Measurements from ENCODE around the gene PROK2.

Gene PROK2

GRCh38 chr3:71732637-71733036 lies 52.3 kb downstream of the PROK2 start:
- DNase-seq: no peak

DNA sequence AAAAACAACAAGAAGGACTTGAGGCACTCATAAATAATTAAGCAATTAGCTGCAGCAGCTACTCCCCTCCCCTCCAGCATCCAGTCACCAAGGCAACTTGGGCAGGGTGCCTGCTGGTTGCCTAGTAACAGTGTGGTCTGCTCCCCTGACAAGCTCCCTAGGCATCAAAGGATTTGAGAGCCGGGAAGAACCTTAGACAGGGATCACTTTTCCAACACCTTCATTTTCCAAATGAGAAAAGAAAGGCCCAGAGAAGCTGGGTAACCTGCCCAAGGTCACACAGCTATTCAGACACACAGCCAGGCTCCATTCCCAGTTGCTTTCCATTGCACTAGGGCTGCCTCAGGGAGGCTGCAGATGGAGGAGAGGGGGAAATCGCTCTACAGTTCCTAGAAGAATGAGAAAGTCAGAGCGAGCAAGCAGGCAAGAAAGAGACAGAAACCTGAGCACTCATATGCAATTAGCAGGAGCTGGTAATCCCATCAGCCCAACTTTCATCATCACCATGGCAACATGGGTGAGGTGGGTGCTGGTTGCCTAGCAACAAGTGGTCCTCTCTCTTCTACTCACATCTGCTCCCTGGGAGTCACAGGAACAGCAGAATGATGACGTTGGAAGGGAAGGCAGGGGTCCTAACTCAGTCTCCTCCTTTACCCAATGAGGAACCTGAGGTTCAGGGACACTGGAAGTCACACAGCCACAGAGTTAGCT lies 56.2 kb downstream of the PROK2 start:
- no peak for DNase-seq

DNA sequence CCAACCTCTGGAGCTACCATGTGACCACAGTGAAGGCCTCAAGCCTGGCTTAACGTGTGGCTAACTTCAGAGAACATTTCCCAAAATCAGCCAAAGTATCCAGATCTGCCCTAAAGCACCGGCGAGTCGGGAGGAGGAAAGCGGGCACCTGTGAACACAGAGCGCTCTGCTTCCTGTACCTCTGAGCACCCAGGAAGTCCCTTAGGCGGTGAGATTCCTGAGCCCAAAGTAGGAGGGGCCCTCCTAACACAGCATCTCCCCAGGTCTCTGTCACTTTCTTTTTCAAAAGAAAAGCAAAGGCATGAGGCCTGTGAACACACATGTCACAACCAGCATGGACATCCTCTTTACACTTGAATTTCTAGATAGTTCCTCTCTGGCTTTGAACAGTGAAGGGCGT lies 58.8 kb downstream of the PROK2 start:
- no peak for DNase-seq

- no peak for DNase-seq
These were observed 59.5 kb downstream of the PROK2 start, which contains the start of gene EIF4E3 for GRCh38 chr3:71725271-71725991. Gene EIF4E3, minus strand, starts transcription at chr3:71725402. Its CDS starts 35 bp downstream, at chr3:71725367.

DNA sequence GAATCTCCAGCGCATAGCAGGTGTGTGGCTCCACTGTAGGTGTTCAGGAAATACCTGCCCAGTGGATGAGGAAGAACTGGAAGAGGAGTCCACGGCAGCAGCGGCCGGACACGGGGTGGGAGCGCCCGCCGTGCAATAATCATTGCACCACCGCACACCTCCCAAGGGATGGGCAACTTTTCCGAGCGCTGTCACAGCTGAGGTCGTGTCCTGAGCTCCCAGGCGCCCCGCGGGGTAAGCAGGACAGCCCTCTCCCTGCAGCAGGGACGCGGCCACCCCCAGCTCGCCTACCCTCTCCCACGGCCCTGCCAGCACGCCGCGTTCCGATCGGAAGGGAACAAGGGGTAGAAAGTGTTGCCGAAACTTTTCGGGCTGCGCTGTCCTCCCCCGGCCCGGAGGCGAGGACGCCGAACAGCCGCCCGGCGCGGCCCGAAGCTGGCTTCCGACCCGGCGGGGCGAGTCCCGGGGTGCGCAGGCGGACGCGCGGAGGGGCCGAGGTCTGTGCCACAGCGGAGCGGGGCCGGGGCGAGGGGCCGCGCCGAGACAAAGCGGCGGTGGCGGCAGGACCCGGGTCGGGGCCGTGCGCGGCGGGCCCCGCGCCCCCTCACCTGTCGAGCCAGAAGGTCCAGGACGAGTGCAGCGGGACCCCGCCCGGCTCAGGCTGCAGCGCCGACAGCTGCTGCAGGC lies 60.2 kb downstream of the PROK2 start:
- no peak for DNase-seq

DNA sequence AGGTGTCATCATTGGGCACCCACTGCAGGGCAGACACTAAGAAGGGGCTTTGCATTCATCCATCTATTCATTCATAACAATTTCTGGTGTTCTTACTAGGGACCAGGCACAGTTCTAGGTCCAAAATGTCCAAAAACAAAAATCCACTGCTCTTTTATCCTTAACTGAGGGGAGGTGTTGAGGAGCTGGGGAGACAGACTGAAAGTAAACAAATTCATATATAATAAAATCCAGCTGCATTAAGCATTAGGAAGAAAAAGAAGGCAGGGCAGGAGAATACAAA lies 60.8 kb downstream of the PROK2 start:
- DNase-seq: no peak

GRCh38 chr3:71723452-71724170 lies 61.3 kb downstream of the PROK2 start:
- no peak for DNase-seq

DNA sequence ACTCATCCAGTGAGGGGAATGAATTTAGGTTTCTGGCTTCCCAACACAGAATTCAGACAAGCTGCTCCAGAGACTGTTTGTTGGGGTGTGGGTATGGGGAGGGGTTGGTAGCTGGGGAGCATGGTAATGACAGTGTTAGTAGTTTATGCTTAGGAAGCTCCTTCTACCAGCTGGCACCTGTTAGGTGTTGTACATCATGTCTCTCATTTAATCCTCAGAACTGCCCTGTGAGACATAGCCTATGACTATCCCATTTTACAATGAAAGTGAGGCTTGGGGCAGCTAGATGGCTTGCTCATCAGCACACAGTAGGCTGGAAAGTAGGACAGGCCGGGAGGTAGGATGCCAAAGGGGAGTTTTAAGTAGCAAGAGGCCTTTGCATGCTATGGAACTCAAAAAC lies 62.3 kb downstream of the PROK2 start:
- DNase-seq: no peak

All from cortex of kidney (tissue), 1 donor.